GM19467 (cell line): Measurements from ENCODE around the gene PIP5K1C.

ENCODE experiments used
- ATAC-seq: cut with Tn5 transposase; IDR thresholded peaks from one replicate; pipeline ENCODE4 v1.9.1; 2021; ENCODE audit warnings: mild to moderate bottlenecking, moderate library complexity; ENCODE audit not compliant: unreplicated experiment

Gene PIP5K1C

GRCh38 chr19:3613818-3614661 is 86.2 kb downstream of the PIP5K1C start:
- no peak for ATAC-seq

GRCh38 chr19:3612901-3613741 is 87.1 kb downstream of the PIP5K1C start:
- no peak for ATAC-seq

GRCh38 chr19:3612330-3612729 is 87.9 kb downstream of the PIP5K1C start:
- ATAC-seq: no peak

- ATAC-seq: no peak
Observed at GRCh38 chr19:3611841-3612240, 88.4 kb downstream of the PIP5K1C start.

GRCh38 chr19:3610745-3611717 is 89.2 kb downstream of the PIP5K1C start:
- ATAC-seq: no peak

GRCh38 chr19:3609779-3610719 is 90.2 kb downstream of the PIP5K1C start:
- ATAC-seq: no peak

GRCh38 chr19:3608750-3609322 is 91.4 kb downstream of the PIP5K1C start:
- no peak for ATAC-seq

- no peak for ATAC-seq
Observed at GRCh38 chr19:3608079-3608641, 92.1 kb downstream of the PIP5K1C start.

- no peak for ATAC-seq
Observed at GRCh38 chr19:3607303-3608078, 92.8 kb downstream of the PIP5K1C start.

- ATAC-seq: no peak
Observed at GRCh38 chr19:3606690-3607289, 93.5 kb downstream of the PIP5K1C start, which contains the start of gene TBXA2R. Gene TBXA2R, minus strand, starts transcription at chr19:3606875. Its CDS starts 6,241 bp downstream, at chr19:3600634.

- ATAC-seq: no peak
Observed at GRCh38 chr19:3606174-3606689, 94.0 kb downstream of the PIP5K1C start.

- no peak for ATAC-seq
Observed at GRCh38 chr19:3605770-3606169, 94.5 kb downstream of the PIP5K1C start.

- ATAC-seq: no peak
Observed at GRCh38 chr19:3605361-3605760, 94.9 kb downstream of the PIP5K1C start.

GRCh38 chr19:3604987-3605343 is 95.3 kb downstream of the PIP5K1C start:
- no peak for ATAC-seq

GRCh38 chr19:3604227-3604986 is 95.9 kb downstream of the PIP5K1C start:
- no peak for ATAC-seq

GRCh38 chr19:3603121-3603811 is 97.0 kb downstream of the PIP5K1C start:
- ATAC-seq: no peak
